Measurements from ENCODE around the gene ENKD1. TPM values are rescaled to one million over a fixed set of nuclear protein-coding genes. Genes with fewer than 3 reads are reported as not detected.

Gene ENKD1
- total and polyA plus RNA-seq, 2 experiments from 2014 or later = 11.6 to 11.8 TPM

GRCh38 chr16:67710607-67711006 lies 44.1 kb upstream of the ENKD1 start:
- no peaks in the 10 kb centered on the region for H3K9me3 Mint-ChIP-seq
- no peaks in the 10 kb centered on the region for H3K27me3 ChIP-seq (ENCODE audit: insufficient read depth)
- no peak for ATAC-seq

More at GRCh38 chr16:67710607-67711006, 44.1 kb upstream of the ENKD1 start:
- Histone ChIP-seq H3F3A (replicated peaks; ENCODE audit: low read depth) (peaks cover 8% of the 10 kb centered on the region; the same call in 1 of the 2 replicates), H3K4me2 (no peak overlapping the region), H3K9me2 (ENCODE audit: insufficient read depth) (no peaks in the 10 kb centered on the region), H3K27ac (ENCODE audit: low read depth) (0 out of 2 replicates have a peak overlapping the region, but pooled peaks have one; percentile 32), H3K36me3 (ENCODE audit: insufficient read depth) (no peaks in the 10 kb centered on the region), H3K4me3 (no peak overlapping the region), H4K20me1 (replicated peaks; ENCODE audit: insufficient read depth) (peaks cover 26% of the 10 kb centered on the region; the same call in 1 of the 2 replicates), H3K79me2 (replicated peaks; ENCODE audit: insufficient read depth) (peaks cover 90% of the 10 kb centered on the region), H2AFZ (no peak overlapping the region), H3K4me1 (ENCODE audit: insufficient read depth) (peaks cover 32% of the 10 kb centered on the region)
- H3K27me3 Mint-ChIP-seq (ENCODE audit: insufficient read depth, low read depth, poor library complexity) = peaks cover 6% of the 10 kb centered on the region
- H3K4me3 Mint-ChIP-seq = no peak overlapping the region
- H3K36me3 Mint-ChIP-seq (ENCODE audit: low read depth) = peaks cover 7% of the 10 kb centered on the region; the same call in 1 of the 3 replicates
- H3K27ac Mint-ChIP-seq = peak overlapping the region; percentile 18; the same call in 1 of the 2 replicates
- DNase-seq (ENCODE audit: low spot score) = no peak
- TF ChIP-seq ZNF114 (CRISPR knock-in tag; IDR thresholded peaks at IDR 0.05) = no peak
- TF ChIP-seq ZNF331 (CRISPR knock-in tag; IDR thresholded peaks at IDR 0.05; ENCODE audit: low read depth) = no peak
- TF ChIP-seq STAT1 (IDR thresholded peaks at IDR 0.05; ENCODE audit: unreplicated experiment) = no peak
- TF ChIP-seq EZH2 (IDR thresholded peaks at IDR 0.05; ENCODE audit: low read depth, unreplicated experiment) = no peak
- TF ChIP-seq EZH2phosphoT487 (IDR thresholded peaks at IDR 0.05; ENCODE audit: unreplicated experiment) = no peak
- TF ChIP-seq CTCF (conservative IDR thresholded peaks at IDR 0.05; ENCODE audit: low read depth in 2 of 2) = no peak
- no peak for TF ChIP-seq CREB1 (CRISPR knock-in tag; IDR thresholded peaks at IDR 0.05; ENCODE audit: low read depth)
- no peak for TF ChIP-seq JUNB (IDR thresholded peaks at IDR 0.05; ENCODE audit: unreplicated experiment)
- no peak for TF ChIP-seq NANOG (IDR thresholded peaks at IDR 0.05; ENCODE audit: borderline replicate concordance)
- no peak for TF ChIP-seq POLR2AphosphoS5 (IDR thresholded peaks at IDR 0.05; ENCODE audit: low read depth)
- TF ChIP-seq REST (IDR thresholded peaks at IDR 0.05; ENCODE audit: unreplicated experiment) = no peak
- no peak for TF ChIP-seq ETS1 (IDR thresholded peaks at IDR 0.05)
- no peak for TF ChIP-seq ZNF462 (CRISPR knock-in tag; IDR thresholded peaks at IDR 0.05)
- peaks cover 27% of the 10 kb centered on the region for H3K4me1 Mint-ChIP-seq

Measured in GM23338 (cell line).